NCI-H128 (cell line): ENCODE data around the gene RBKS.
"Not testable (repeated sequence)": the region's sequence is repeated elsewhere in the genome, so short reads cannot be mapped to it uniquely, and the experiment has no call there.

Source experiments
- DNase-seq: peaks from one replicate; lab custom pipeline; 2025; ENCODE audit not compliant: unreplicated experiment; lab: John Stamatoyannopoulos, UW

The RBKS gene

DNA sequence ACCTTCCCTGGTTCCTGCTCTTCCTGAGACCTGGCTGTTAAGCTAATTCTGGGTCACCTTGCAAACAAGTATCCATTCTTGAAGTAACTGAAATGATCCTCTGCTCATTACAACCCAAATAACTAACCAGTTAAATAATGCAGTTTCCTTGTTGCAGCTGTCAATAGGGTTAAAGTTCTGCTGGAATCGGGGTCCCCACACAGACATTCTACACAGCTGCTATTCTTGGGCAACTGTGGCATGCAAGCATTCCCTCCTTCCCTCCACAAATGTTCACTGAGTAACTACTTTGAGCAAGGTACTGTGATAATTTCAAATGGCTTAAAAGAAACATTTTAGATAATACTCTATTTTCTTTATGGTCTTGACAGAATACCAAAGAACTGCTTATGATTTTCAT lies 17.1 kb downstream of the RBKS start:
- DNase-seq = no peak

DNA sequence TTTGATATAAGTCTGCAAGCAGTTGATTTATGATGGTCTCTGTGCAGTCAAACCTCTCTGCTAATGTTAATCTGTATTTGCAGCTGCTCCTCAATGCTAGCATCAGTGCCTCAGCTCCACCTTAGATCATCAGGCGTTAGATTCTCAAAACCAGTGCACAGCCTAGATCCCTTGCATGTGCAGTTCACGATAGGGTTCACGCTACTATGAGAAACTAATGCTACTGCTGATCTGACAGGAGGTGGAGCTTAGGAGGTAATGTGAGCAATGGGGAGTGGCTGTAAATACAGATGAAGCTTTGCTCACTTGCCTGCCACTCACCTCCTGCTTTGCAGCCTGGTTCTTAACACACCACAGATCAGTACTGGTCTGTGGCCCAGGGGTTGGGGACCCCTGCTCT lies 18.4 kb downstream of the RBKS start:
- no peak for DNase-seq

DNA sequence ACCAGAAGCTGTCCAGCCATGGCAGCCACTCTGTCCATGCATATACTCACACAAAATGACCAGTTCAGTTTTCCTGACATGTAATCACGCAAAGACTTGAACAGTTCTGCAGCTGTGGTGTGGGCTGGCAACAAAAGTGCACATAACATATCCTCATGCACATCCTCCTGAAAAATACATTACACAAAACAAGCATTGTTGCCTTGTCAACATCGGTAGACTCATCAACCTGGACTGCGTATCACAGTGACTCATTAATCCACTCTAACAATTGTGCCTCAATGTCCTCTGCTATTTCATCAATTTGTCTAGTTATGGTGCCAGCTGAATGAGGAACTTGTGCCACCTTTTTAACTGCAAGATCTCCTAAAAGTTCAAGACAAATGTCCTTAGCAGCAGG lies 19.5 kb downstream of the RBKS start:
- no peak for DNase-seq

DNA sequence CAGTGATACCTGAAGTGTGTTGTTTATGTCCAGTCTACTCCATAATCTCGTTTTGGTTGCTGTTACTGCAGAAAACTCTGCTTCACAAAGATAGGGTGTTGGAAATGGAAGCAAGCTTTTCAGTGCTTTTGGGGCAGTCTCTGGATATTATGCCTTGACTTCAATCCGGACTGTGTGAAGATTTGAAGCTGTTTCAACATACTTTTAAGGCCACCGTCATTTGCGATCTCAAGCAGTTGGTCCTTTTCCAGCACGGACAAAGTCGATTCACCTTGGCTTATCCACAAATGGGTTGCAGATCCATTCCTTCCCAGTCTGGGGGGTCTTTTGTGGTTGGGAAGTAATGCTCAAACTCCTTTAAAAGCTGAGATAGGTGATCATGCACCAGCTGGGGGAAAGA lies 20.4 kb downstream of the RBKS start:
- DNase-seq = no peak

DNA sequence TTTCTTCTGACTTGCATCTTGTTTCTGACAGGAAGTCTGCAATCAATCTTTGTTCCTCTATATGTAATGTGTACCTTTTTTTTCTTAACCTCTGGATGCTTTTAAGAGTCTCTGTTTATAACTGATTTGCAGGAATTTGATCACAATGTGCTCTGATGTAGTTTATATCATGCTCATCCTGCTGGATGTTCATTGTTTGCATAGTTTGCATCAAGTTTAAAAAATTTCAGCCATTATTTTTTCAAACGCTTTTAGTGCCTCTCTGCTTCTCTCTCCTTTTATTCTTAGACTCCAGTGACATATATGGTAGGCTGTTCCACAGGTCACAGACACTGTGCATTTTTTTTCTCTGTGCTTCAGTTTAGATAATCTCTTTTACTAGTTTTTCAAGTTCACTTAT lies 23.9 kb downstream of the RBKS start:
- DNase-seq = no peak

DNA sequence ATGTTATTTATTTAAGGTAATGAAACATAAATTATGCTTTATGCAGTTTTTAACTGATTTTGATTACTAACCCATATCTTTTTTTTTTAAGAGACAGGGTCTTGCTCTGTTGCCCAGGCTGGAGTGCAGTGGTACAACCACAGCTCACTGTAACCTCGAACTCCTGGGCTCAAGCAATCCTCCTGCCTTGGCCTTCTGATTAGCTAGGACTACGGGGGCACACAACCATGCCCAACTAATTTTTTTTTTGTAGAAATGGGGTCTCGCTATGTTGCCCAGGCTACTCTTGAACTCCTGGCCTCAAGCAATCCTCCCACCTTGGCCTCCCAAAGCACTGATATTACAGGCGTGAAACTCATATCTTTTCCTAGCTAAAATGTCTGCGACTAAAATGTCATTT lies 26.2 kb downstream of the RBKS start:
- not testable (repeated sequence) for DNase-seq

DNA sequence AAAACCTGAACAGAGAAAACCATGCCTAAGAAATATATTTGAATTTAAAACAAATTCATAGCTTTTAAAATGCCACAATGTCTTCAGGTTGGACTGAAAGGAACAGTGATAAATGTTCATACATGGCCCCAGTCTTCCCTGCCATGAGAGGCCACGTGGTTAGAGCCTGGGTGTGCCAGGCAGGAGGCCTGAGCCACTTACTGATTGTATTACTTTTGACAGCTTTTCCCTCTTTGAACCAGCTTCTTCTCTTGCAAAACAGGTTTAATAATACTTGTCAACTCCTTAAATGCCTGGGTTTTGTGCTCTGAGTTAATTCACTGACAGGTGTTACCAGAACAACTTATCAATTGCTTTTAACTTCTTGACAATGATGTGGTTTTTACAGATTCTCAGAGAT lies 27.0 kb downstream of the RBKS start:
- no peak for DNase-seq

DNA sequence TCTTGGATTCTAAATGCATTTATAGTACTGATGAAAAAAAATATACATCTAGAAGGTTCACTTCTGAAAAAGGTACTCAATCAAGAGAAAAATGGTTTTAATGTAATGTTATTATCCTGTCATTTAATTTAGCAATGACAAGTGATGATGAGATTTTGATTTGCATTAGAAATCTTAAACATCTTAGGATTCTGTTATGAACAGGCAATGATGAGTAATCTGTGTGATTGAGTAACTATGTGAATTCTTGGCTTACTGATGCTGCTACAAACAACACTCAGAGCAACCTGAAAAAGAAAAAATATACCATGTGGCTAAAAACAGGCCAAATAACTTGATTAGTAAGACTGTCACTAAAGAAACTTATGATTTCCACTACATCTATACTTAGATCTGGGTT lies 30.1 kb downstream of the RBKS start:
- no peak for DNase-seq

DNA sequence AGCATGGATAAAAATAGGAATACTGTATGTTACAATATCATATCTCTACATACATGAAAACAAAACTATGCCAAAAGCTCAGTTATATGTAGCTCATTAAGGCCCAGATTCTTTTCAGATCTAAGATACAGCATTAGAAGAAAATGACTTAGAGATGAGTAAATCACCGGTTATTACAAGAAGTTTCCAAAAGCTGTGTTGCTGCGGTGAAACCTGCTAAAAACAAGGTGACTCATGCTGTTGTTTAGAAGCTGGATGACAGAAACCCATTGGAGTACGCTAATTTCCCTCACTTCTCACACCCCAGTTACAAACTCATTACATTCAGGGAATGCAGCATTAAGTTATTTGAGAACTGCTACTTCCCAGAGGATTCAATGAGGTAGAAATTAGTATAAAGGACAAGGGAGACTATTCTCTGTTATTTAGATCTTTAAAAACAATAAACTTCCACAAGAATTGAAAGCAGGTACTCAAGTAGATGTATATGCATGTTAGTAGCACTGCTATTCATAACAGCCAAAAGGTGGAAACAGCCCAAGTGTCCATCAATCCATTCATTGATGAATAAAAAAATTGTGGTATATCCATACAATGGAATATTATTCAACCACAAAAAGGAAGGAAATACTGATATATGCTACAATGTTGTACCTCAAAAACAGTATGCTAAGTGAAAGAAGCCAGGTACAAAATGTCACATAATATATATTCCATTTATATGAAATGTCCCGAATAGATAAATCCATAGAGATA lies 32.6 kb downstream of the RBKS start:
- no peak for DNase-seq

DNA sequence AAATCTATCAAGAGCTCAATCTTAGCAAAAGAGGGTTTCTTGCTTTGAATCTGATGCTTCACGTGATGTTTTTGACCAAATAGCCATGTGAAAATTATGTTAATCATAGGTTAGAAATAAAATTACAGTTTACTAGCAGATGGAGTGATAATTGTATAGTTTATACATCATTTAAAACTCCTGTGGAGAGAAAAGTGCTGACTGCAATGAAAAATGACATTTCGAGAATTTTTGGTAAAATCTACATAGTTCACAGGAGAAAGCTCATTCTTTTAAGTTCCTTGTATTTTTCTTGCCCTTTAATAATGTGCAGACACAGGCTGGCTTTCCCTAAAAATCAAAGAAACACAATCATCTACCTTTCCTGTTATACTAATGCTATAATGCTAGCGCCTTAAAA lies 33.2 kb downstream of the RBKS start:
- no peak for DNase-seq

DNA sequence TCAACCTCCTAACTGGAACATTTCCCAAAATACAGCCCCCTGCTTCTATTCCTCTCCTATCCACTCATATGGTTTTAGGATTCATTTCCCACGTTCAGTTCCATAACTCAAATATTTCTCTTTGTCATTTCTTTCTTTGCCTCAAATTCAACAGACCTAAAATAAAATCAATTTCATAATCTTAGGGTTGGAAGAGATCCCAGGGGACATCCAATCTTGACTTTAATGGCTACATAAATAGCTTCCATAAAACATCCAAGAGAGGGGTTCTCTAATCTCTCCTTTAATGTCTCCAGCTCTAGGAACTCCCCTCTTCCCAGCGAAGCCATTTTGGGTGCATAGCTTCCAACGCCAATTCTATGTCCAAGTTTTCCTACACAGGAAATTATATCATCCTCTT lies 33.8 kb downstream of the RBKS start:
- no peak for DNase-seq

DNA sequence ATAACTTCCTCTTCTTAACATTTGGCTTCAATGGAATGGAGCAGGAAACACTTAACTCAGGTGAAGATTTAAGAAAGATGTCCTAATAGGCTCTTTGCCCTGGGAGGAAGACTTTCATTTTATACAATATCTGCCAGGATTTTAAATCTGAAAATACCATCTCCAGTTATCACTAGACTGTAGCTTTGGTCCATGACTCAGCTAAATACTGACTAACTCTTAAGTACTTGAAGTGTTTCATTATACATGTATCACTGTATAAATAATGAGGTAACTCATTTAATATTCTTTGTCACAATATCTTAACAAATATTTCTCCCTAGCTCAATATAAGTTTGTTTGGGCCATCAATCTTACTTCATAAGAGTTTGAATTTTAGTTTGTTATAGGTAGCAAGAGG lies 34.7 kb downstream of the RBKS start:
- no peak for DNase-seq

DNA sequence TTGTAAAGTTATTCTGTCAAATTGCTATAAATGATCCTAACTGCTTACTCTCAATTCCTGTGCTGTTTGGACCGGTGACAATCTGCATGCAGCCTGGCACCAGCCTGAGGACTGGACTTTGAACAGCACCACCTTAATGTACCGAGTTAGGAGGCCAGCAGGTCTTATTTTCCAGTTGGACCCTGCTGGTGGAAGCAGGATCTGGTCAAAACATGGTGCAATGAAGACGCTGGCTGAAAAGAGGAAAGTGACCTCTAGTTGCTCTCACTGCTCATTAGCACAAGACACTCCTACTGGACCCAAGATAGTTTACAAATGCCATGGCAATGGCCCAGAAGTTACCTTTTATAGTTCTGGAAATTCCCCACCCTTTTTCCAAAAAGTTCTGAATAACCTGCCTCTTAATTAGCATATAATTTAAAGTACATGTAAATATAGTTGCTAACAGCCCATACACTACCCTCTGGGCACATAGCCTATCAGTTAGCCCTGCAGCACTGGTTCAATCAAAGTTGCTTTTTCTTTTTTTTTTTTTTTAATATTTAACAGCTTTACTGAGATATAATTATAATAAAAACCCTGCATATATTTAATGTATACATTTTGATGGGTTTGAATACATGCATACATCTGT lies 35.8 kb downstream of the RBKS start:
- no peak for DNase-seq

DNA sequence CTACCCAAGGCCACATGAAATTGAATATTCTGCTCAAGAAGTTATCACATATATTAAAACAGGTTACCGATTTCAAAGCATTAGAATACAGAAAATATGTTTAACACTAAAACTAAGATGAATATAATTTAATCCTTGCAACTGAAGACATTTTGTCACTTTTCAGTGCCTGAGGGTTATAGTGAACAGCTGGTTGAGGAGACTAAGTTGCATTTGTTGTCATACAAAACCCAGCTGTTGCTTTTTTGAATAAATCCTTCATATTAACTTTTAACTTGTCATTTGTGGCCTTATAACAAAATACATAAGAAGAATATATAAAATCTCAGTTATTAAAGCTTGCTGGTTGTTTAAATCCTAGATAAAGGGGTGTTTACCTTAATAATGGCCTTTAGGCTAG lies 37.5 kb downstream of the RBKS start:
- no peak for DNase-seq

DNA sequence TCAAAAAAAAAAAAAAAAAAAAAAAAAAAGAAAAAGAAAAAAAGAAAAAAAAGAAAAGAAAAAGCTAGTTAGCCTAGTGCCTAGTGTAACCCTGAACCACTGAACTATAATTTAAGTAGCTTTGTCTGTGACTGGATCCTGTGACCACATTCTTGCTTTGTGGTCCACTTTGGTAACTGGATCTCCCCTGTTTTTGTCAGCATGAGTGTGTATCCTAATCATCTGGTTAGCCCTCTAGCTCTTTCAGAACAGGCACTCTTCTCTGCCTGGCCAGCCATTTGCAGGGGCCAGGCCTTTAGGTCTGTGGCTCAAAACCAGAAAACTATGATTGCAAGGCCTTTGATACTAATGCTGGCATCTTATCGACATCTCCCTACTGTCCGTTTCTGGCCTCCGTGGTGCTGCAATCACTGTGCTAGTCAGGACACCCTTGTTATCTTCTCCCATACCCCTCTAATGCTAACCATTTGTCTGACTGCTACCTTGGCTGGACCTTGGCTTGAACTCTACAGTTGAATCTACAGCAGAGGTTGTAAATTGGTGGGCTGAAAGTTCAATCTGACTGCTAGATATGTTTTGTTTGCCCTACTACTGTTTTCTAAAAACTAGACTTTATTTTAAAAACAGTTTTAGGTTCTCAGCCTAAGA lies 40.5 kb downstream of the RBKS start:
- no peak for DNase-seq

DNA sequence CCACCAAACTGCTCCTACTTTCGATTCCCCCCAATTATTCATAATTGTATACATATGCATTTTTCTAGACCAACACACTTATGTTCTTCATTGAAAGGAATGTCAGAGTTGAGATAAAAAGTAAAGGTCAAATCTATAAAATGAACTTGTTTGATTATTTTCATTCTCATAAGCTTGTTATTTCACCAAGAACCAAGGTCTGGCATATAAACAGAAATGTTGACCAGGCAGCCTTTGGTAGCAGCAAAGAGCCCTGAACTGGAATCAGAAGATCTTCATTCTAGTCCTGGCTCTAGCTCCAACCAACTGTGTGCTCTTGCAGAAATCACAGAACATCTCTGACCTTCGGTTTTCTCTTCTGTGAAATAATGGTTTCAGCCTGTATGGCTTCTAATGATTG lies 42.9 kb downstream of the RBKS start:
- DNase-seq = no peak

DNA sequence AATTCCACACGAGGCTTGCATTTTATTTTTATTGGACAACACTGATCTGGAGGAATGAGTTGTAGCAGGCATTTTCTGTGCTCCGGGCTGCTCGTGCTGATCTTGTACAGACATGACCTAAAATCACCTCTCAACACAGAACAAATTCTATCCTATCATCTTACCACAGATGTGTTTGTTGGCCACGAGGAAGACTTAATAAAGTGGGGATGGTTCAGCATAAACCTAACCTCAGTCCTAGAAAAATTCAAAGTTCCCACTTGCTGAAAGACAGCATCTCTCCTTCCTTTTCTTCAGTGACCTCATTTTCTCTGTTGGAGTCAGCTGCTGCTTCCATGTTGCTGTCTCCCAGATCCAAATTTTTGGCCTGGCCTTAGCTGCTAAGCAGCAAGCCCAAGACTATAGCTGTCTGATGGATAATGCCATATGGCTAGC lies 45.3 kb downstream of the RBKS start:
- no peak for DNase-seq

DNA sequence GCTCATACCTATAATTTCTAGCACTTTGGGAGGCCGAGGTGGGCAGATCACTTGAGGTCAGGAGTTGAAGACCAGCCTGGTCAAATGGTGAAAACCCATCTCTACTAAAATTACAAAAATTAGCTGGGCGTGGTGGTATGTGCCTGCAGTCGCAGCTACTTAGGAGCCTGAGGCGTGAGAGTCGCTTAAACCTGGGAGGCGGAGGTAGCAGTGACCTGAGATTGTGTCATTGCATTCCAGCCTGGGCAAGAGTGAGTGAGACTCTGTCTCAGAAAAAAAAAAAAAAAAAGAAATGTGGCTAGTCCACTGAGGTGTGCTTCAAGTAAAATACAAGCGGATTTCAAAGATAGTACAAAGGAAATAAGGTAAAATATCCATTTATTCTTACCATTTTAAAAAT lies 46.2 kb downstream of the RBKS start:
- no peak for DNase-seq

DNA sequence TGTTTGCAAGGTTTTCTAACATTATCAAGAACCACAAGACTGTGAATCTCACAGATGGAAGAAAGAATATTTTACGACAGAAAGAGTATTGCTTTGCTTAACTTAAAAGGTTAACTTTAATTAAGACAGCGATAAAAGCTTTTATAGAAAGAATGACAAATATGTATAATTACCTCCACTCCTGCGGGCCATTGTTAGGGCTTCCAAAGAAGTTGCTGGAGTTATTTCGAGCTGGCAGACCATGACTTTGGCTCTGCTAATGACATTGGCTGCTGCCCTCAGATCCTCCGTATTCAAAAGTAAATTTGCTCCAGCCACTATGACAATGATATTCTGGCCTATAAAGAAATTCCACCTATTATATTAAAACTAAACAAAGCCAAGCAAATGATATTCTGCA lies 47.3 kb downstream of the RBKS start:
- no peak for DNase-seq

DNA sequence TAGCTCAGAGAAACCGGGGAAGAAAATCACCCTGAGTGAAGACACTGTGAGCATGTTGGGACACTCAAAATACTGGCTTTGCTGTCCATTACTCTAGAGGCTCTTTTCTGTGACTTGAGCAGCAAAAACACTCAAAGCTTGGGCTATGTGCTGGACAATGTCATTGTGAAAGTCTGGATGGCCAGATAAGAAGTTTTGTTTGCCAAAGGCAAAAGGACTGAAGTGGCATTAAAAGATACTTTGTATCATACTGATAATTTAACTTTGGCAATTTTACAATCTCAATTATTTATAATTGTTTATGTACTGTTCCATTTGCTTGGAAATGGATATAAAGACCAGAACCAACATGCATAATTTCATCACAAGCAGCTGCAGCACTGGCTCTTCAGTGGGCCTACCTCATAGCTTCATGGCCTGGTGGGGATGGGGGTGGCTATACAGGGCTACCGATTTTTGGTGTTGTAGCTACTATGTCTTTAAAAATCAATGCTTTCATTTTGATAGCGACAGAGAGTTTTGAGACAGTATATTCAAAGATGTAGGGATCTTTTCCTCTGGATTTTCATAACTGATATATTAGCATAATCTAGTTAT lies 51.1 kb downstream of the RBKS start:
- no peak for DNase-seq

DNA sequence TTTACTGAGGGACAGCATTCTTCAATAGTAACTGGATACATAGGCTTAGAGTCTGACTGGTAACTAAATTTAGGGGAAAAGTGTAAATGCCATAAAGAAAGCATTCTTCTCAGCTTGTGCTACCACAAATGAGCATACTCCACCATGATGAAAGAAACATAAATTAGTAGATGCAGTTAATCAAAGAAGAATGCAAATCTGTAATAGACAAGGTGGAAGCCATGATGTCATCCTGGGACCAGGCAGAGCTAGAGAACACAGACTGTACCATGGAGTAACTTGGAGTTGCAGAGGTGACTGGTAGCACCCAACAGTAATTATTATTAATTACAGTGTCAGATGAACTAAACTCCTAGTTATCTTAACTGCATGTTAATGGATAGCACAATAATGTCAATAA lies 51.7 kb downstream of the RBKS start:
- no peak for DNase-seq

DNA sequence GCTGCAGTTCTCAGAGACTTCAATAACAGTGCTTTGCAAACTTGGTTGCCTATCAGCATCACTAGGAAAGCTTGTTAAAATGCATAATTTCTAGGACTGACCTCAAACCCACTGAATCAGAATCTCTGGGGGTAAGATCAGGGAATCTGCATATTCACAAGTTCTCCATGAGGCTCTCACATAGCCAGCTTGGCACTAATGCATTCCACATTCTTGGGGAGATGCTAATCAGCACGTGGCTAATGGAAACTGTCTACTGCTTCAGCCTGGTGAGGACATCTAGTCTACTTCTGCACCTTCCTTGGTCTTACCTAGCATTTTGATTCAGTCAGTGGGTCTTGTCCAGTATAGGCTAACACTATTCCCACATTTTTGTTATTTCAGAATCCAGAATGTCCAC lies 56.3 kb downstream of the RBKS start:
- DNase-seq = no peak
